Mesenchymal stem cell (in vitro differentiated cells and primary cell): ENCODE data around the gene CA5A.

Source experiments
- DNase-seq: peaks from one replicate; pipeline ENCODE4 v3.0.0-alpha.2; 2013
- H2AFZ ChIP-seq: one replicate; pipeline ENCODE4 v1.6.1; 2013; ENCODE audit warnings: low read depth, mild to moderate bottlenecking, control low read depth, inconsistent platforms, low read length, moderate library complexity
- H2AK5ac ChIP-seq: 2 replicates; pipeline ENCODE4 v1.6.1; 2013; ENCODE audit warnings: low read length, moderate library complexity, mild to moderate bottlenecking, inconsistent platforms; ENCODE audit not compliant: severe bottlenecking
- H2BK120ac ChIP-seq: one replicate; pipeline ENCODE4 v1.6.1; 2013; ENCODE audit warnings: low read depth, mild to moderate bottlenecking, inconsistent platforms, low read length, moderate library complexity
- H2BK12ac ChIP-seq, 2 experiments: one replicate each; pipeline ENCODE4 v1.6.1; 2013; ENCODE audit warnings: inconsistent platforms in 2 of 2, low read length in 2 of 2, mild to moderate bottlenecking in 2 of 2, moderate library complexity in 2 of 2, control low read depth in 1 of 2
- H2BK15ac ChIP-seq: one replicate; pipeline ENCODE4 v1.6.1; 2013; ENCODE audit warnings: mild to moderate bottlenecking, low read depth, inconsistent platforms; ENCODE audit not compliant: poor library complexity, severe bottlenecking
- H2BK5ac ChIP-seq: 2 replicates; pipeline ENCODE4 v1.6.1; 2013; ENCODE audit warnings: low read depth, mild to moderate bottlenecking, low read length, control low read depth, inconsistent platforms; ENCODE audit not compliant: poor library complexity, severe bottlenecking
- H3K14ac ChIP-seq, 2 experiments: one replicate each; pipeline ENCODE4 v1.6.1; 2013; ENCODE audit warnings: inconsistent platforms in 2 of 2, low read length in 2 of 2, control low read depth in 1 of 2, mild to moderate bottlenecking in 1 of 2, moderate library complexity in 1 of 2
- H3K18ac ChIP-seq, 2 experiments: one replicate each; pipeline ENCODE4 v1.6.1; 2013; ENCODE audit warnings: inconsistent platforms in 2 of 2, low read length in 2 of 2, control low read depth in 1 of 2, low read depth in 1 of 2, mild to moderate bottlenecking in 1 of 2
- H3K23ac ChIP-seq, 2 experiments: one replicate each; pipeline ENCODE4 v1.6.1; 2013; ENCODE audit warnings: inconsistent platforms in 2 of 2, low read length in 2 of 2, mild to moderate bottlenecking in 2 of 2, moderate library complexity in 2 of 2, control low read depth in 1 of 2
- H3K27ac ChIP-seq: 2 replicates; pipeline ENCODE4 v1.5.1; 2013; ENCODE audit warnings: mild to moderate bottlenecking, moderate library complexity, low read length, control low read depth, inconsistent platforms; ENCODE audit not compliant: poor library complexity, severe bottlenecking
- H3K27me3 ChIP-seq, 2 experiments: 2 replicates each; pipeline versions ENCODE4 v1.6.1 to v1.7.0; 2013; ENCODE audit warnings: low read length in 2 of 2, mild to moderate bottlenecking in 2 of 2, moderate library complexity in 2 of 2, control low read depth in 1 of 2, inconsistent platforms in 1 of 2; ENCODE audit not compliant: control insufficient read depth in 1 of 2, insufficient read depth in 1 of 2
- H3K36me3 ChIP-seq, 2 experiments: 2 replicates each; pipeline versions ENCODE4 v1.6.1 to v1.7.0; 2013; ENCODE audit warnings: low read length in 2 of 2, control low read depth in 1 of 2, inconsistent platforms in 1 of 2, low read depth in 1 of 2, mild to moderate bottlenecking in 1 of 2; ENCODE audit not compliant: insufficient read depth in 2 of 2, control insufficient read depth in 1 of 2
- H3K4ac ChIP-seq, 2 experiments: one replicate each; pipeline ENCODE4 v1.6.1; 2013; ENCODE audit warnings: inconsistent platforms in 2 of 2, low read length in 2 of 2, mild to moderate bottlenecking in 2 of 2, moderate library complexity in 2 of 2, control low read depth in 1 of 2, low read depth in 1 of 2
- H3K4me1 ChIP-seq: 2 replicates; pipeline ENCODE4 v1.6.1; 2013; ENCODE audit warnings: low read depth, low read length, control low read depth; ENCODE audit not compliant: control insufficient read depth, insufficient read depth
- H3K4me2 ChIP-seq: 2 replicates; pipeline ENCODE4 v1.6.1; 2013; ENCODE audit warnings: low read length, mild to moderate bottlenecking, inconsistent platforms; ENCODE audit not compliant: poor library complexity, severe bottlenecking
- H3K4me3 ChIP-seq, 2 experiments: 2 replicates each; pipeline versions ENCODE4 v1.5.1 to v1.7.0; 2013; ENCODE audit warnings: low read length in 2 of 2, mild to moderate bottlenecking in 2 of 2, control low read depth in 1 of 2, low read depth in 1 of 2; ENCODE audit not compliant: insufficient read depth in 1 of 2
- H3K79me1 ChIP-seq: replicated peaks from 2 replicates; pipeline ENCODE4 v1.6.1; 2013; ENCODE audit warnings: mild to moderate bottlenecking, control low read depth, low read length, inconsistent platforms; ENCODE audit not compliant: poor library complexity, severe bottlenecking
- H3K9ac ChIP-seq: 2 replicates; pipeline ENCODE4 v1.7.0; 2013; ENCODE audit warnings: mild to moderate bottlenecking, low read length, moderate library complexity
- H3K9me3 ChIP-seq: 2 replicates; pipeline ENCODE4 v1.7.0; 2013; ENCODE audit warnings: mild to moderate bottlenecking, low read length; ENCODE audit not compliant: control insufficient read depth
- H4K8ac ChIP-seq: one replicate; pipeline ENCODE4 v1.6.1; 2013; ENCODE audit warnings: inconsistent platforms, mild to moderate bottlenecking, low read length, moderate library complexity
- H4K91ac ChIP-seq: one replicate; pipeline ENCODE4 v1.6.1; 2013; ENCODE audit warnings: mild to moderate bottlenecking, low read length, inconsistent platforms
- WGBS: methylation state at CpG from one replicate; pipeline ENCODE4 v1.1.7; 2013; ENCODE audit warnings: mixed read lengths; 5-methylcytosine and 5-hydroxymethylcytosine counted together

Gene CA5A

DNA sequence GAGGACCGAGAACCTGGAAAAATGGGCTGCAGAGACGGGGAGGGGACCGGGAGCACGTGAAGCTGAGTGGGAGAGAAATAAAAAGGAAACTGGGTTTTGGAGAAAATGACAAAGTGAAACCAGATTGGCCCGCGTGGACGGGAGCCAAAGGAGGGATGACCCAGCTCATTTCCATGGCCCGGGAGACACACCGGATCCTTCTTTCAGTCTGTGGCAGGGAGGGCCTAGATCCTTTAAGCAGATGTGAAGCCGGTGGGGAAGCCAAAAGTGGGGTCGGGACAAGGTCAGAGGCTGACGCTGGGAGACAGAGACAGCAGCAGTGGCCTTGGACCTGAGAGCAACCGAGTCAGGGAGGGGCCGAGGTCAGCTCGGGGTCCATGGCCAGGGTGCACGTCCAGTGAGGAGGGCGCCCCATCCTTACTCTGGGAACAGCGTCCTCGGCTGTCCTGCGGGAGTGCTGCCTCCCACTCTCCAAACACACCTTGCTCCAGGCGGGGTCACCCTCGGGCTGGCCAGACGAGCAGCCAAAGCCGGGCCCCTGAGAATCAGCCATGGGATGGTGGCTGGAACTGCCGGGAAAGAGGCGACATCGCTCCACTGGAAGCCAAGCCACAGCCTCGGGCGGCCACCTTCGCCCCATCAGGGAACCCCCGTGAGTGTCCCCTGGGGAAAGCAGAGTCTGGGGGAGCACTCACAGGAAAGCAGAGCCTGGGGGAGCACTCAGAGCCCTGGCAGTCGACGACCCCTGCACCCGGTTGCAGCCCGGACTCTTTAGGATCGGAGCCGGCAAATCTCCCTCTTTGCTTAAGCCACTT lies 17.3 kb downstream of the CA5A start:
- Histone ChIP-seq H3K27me3 (peaks cover 3 to 40% of the 10 kb centered on the region in 2 experiments), H2BK12ac (no peak overlapping the region), H3K9me3 (no peaks in the 10 kb centered on the region), H3K9ac (peak overlapping the region; percentile 96), H3K27ac (no peak overlapping the region), H2BK15ac (no peak overlapping the region), H3K4me1 (peaks cover 6% of the 10 kb centered on the region), H2AK5ac (no peak overlapping the region), H3K14ac (peak overlapping the region in 1 of 2 experiments; percentile 14), H3K36me3 (no peaks in the 10 kb centered on the region), H3K23ac (no peak overlapping the region), H2AFZ (no peak overlapping the region), H2BK5ac (no peak overlapping the region), H3K4me2 (no peak overlapping the region), H3K4ac (no peak overlapping the region), H4K91ac (no peak overlapping the region), H3K4me3 (peak overlapping the region in 1 of 2 experiments; percentile 75), H4K8ac (no peak overlapping the region), H2BK120ac (no peak overlapping the region), H3K18ac (no peak overlapping the region), H3K79me1 (no peaks in the 10 kb centered on the region)
- WGBS, result 86% methylated on average over 37 of the region's 37 CpGs
- no peak for DNase-seq

DNA sequence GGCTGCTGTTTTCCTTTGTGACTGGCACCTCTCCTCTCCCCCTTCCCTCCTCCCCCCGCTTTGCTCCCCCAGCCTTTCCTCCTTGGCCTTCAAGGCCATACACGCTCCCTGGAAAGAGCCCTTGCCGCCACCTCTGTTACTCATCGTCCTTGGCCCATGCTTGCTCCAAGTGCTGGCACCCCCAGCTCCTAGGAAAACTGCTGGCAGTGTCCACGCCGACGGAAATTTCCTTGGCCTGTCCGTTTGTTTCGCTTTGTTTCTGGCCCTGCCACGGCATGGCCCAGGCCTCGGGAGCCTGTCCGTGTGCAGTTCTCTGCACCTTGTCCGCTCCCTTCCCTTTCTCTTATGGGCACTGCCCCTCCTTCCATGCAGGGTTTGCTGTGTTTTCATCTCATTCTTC lies 18.0 kb downstream of the CA5A start:
- no peak for DNase-seq
- H3K4me2 ChIP-seq, result no peak overlapping the region
- H3K4me3 ChIP-seq, result peak overlapping the region in 1 of 2 experiments; percentile 75

GRCh38 chr16:87917503-87917902 lies 18.8 kb downstream of the CA5A start:
- H3K79me1 ChIP-seq, result no peaks in the 10 kb centered on the region
- WGBS, result 78% methylated on average over 9 of the region's 9 CpGs
- H3K18ac ChIP-seq, result no peak overlapping the region
- H3K23ac ChIP-seq, result no peak overlapping the region
- H3K4ac ChIP-seq, result no peak overlapping the region
- no peak overlapping the region for H2BK5ac ChIP-seq
- no peak overlapping the region for H3K27ac ChIP-seq
- no peaks in the 10 kb centered on the region for H3K36me3 ChIP-seq
- no peak overlapping the region for H3K14ac ChIP-seq
- H4K8ac ChIP-seq, result no peak overlapping the region
- H3K4me1 ChIP-seq, result peaks cover 2% of the 10 kb centered on the region
- H3K4me3 ChIP-seq, result no peak overlapping the region
- DNase-seq, result no peak
- H3K4me2 ChIP-seq, result no peak overlapping the region
- no peak overlapping the region for H2AK5ac ChIP-seq
- H2BK15ac ChIP-seq, result no peak overlapping the region
- no peak overlapping the region for H2AFZ ChIP-seq
- no peaks in the 10 kb centered on the region for H3K9me3 ChIP-seq
- no peak overlapping the region for H2BK12ac ChIP-seq
- no peak overlapping the region for H4K91ac ChIP-seq
- peaks cover 7 to 34% of the 10 kb centered on the region in 2 experiments for H3K27me3 ChIP-seq
- H3K9ac ChIP-seq, result peak overlapping the region; percentile 96
- no peak overlapping the region for H2BK120ac ChIP-seq

More for the DNA sequence above, 18.0 kb downstream of the CA5A start:
- no peak overlapping the region for H3K18ac ChIP-seq
- H3K4me1 ChIP-seq, result peaks cover 4% of the 10 kb centered on the region
- H2AFZ ChIP-seq, result no peak overlapping the region
- no peak overlapping the region for H3K23ac ChIP-seq
- 93% methylated on average over 13 of the region's 13 CpGs for WGBS
- no peak overlapping the region for H2BK120ac ChIP-seq
- H4K91ac ChIP-seq, result no peak overlapping the region
- H2BK5ac ChIP-seq, result no peak overlapping the region
- no peak overlapping the region for H3K14ac ChIP-seq
- no peak overlapping the region for H4K8ac ChIP-seq
- H2BK15ac ChIP-seq, result no peak overlapping the region
- peaks cover 7 to 41% of the 10 kb centered on the region in 2 experiments for H3K27me3 ChIP-seq
- peak overlapping the region; percentile 96 for H3K9ac ChIP-seq
- no peak overlapping the region for H3K4ac ChIP-seq
- no peaks in the 10 kb centered on the region for H3K79me1 ChIP-seq
- no peak overlapping the region for H3K27ac ChIP-seq
- H2BK12ac ChIP-seq, result no peak overlapping the region
- H3K36me3 ChIP-seq, result no peaks in the 10 kb centered on the region
- H2AK5ac ChIP-seq, result no peak overlapping the region
- no peaks in the 10 kb centered on the region for H3K9me3 ChIP-seq

DNA sequence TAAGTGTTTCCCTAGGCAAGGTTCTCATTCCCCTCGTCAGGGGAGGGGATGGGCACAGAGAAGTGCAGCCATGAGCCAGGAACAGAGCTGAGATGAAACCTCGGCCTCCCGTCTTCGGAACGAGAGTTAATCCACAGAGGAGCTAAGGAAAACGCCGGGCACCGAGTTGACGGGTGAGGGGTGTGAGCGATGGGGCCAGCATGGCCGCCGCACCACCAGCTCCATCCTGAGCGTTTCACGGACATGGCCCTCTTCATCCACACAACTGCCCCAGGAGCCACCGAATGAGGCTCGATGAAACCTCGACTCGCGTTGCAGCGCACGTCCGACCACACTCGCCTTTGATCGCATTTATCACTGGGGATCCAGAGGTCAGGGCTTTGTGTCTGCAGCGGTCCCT lies 21.5 kb downstream of the CA5A start:
- Histone ChIP-seq H3K9me3 (no peaks in the 10 kb centered on the region), H3K4me3 (no peak overlapping the region), H4K8ac (no peak overlapping the region), H3K14ac (no peak overlapping the region), H2BK15ac (no peak overlapping the region), H3K79me1 (no peaks in the 10 kb centered on the region), H2BK12ac (no peak overlapping the region), H2BK5ac (no peak overlapping the region), H3K4me1 (no peaks in the 10 kb centered on the region), H3K4ac (no peak overlapping the region), H3K18ac (no peak overlapping the region), H3K4me2 (no peak overlapping the region), H3K23ac (no peak overlapping the region), H2AK5ac (no peak overlapping the region), H3K36me3 (no peaks in the 10 kb centered on the region), H3K27me3 (peaks cover 7 to 33% of the 10 kb centered on the region in 2 experiments), H3K9ac (no peak overlapping the region), H2BK120ac (no peak overlapping the region), H3K27ac (no peak overlapping the region), H4K91ac (no peak overlapping the region), H2AFZ (no peak overlapping the region)
- no peak for DNase-seq
- WGBS, result 89% methylated on average over 25 of the region's 25 CpGs
